Jurkat, Clone E6-1 (cell line): ENCODE data around the gene FLT4.

Source experiments
- DNase-seq: peaks from one replicate; pipeline ENCODE4 v3.0.0-alpha.2; 2011; ENCODE audit warnings: low read depth, low spot score
- H3K4me3 ChIP-seq: 2 replicates; pipeline ENCODE4 v1.5.1; 2011; ENCODE audit warnings: mild to moderate bottlenecking, low read length, control low read depth, moderate library complexity

FLT4 gene

GRCh38 chr5:180568914-180569313, 80.5 kb downstream of the FLT4 start:
- no peak for DNase-seq
- no peak overlapping the region for H3K4me3 ChIP-seq

- H3K4me3 ChIP-seq: no peak overlapping the region
- no peak for DNase-seq
These were observed 85.4 kb downstream of the FLT4 start for GRCh38 chr5:180563994-180564393.

GRCh38 chr5:180558232-180558631, 91.2 kb downstream of the FLT4 start:
- no peak overlapping the region for H3K4me3 ChIP-seq
- DNase-seq: no peak

- H3K4me3 ChIP-seq: no peak overlapping the region
- no peak for DNase-seq
These were observed 92.1 kb downstream of the FLT4 start for GRCh38 chr5:180557217-180557809.

GRCh38 chr5:180555168-180555921, 94.1 kb downstream of the FLT4 start:
- no peak overlapping the region for H3K4me3 ChIP-seq
- no peak for DNase-seq

GRCh38 chr5:180553530-180553929, 95.9 kb downstream of the FLT4 start:
- DNase-seq: no peak

More at GRCh38 chr5:180553530-180553929, 95.9 kb downstream of the FLT4 start:
- H3K4me3 ChIP-seq: no peak overlapping the region
